ENCODE measurements around the gene C1QTNF5.
A peak's percentile ranks its signal among the peaks of the same experiment; 100 is the strongest.

The C1QTNF5 gene

GRCh38 chr11:119320240-119320775 lies 20.4 kb downstream of the C1QTNF5 start:
- ATAC-seq (replicated peaks; ENCODE audit: extremely low read depth, poor library complexity, severe bottlenecking) (no peak), DNase-seq (ENCODE audit: low spot score in 2 of 2) (no peak)
- Mint-ChIP-seq H3K27ac (ENCODE audit: low read depth) (peak overlapping the region; percentile 35), H3K4me3 (peak overlapping the region; percentile 77), H3K36me3 (ENCODE audit: insufficient read depth) (peaks cover 2% of the 10 kb centered on the region), H3K9me3 (no peaks in the 10 kb centered on the region), H3K27me3 (peaks cover 36% of the 10 kb centered on the region), H3K4me1 (peaks cover 29% of the 10 kb centered on the region)

GRCh38 chr11:119319700-119320239 lies 20.9 kb downstream of the C1QTNF5 start:
- Mint-ChIP-seq H3K4me3 (peak overlapping the region; percentile 77), H3K27ac (ENCODE audit: low read depth) (peak overlapping the region; percentile 35), H3K4me1 (peaks cover 31% of the 10 kb centered on the region), H3K27me3 (peaks cover 41% of the 10 kb centered on the region), H3K36me3 (ENCODE audit: insufficient read depth) (peaks cover 2% of the 10 kb centered on the region), H3K9me3 (no peaks in the 10 kb centered on the region)
- DNase-seq (ENCODE audit: low spot score in 2 of 2) (no peak), ATAC-seq (replicated peaks; ENCODE audit: extremely low read depth, poor library complexity, severe bottlenecking) (no peak)

- H3K27ac Mint-ChIP-seq (ENCODE audit: low read depth): peak overlapping the region; percentile 35
- H3K4me3 Mint-ChIP-seq: peak overlapping the region; percentile 77
- peaks cover 2% of the 10 kb centered on the region for H3K36me3 Mint-ChIP-seq (ENCODE audit: insufficient read depth)
- peaks cover 31% of the 10 kb centered on the region for H3K4me1 Mint-ChIP-seq
- DNase-seq (ENCODE audit: low spot score in 2 of 2) (no peak), ATAC-seq (replicated peaks; ENCODE audit: extremely low read depth, poor library complexity, severe bottlenecking) (no peak)
- H3K27me3 Mint-ChIP-seq: peaks cover 47% of the 10 kb centered on the region
- H3K9me3 Mint-ChIP-seq: no peaks in the 10 kb centered on the region
Observed at GRCh38 chr11:119319136-119319699, 21.5 kb downstream of the C1QTNF5 start.

- peak overlapping the region; percentile 77 for H3K4me3 Mint-ChIP-seq
- no peak overlapping the region for H3K27ac Mint-ChIP-seq (ENCODE audit: low read depth)
- DNase-seq (ENCODE audit: low spot score in 2 of 2): no peak
- no peak for ATAC-seq (replicated peaks; ENCODE audit: extremely low read depth, poor library complexity, severe bottlenecking)
- no peaks in the 10 kb centered on the region for H3K9me3 Mint-ChIP-seq
- H3K36me3 Mint-ChIP-seq (ENCODE audit: insufficient read depth): peaks cover 2% of the 10 kb centered on the region
- H3K4me1 Mint-ChIP-seq: peaks cover 25% of the 10 kb centered on the region
- peaks cover 49% of the 10 kb centered on the region for H3K27me3 Mint-ChIP-seq
Observed at GRCh38 chr11:119318240-119319135, 22.2 kb downstream of the C1QTNF5 start.

GRCh38 chr11:119317592-119318239 lies 23.0 kb downstream of the C1QTNF5 start:
- DNase-seq (ENCODE audit: low spot score in 2 of 2) (no peak), ATAC-seq (replicated peaks; ENCODE audit: extremely low read depth, poor library complexity, severe bottlenecking) (no peak)
- Mint-ChIP-seq H3K27me3 (peaks cover 49% of the 10 kb centered on the region), H3K4me1 (peaks cover 22% of the 10 kb centered on the region), H3K4me3 (no peak overlapping the region), H3K36me3 (ENCODE audit: insufficient read depth) (peaks cover 2% of the 10 kb centered on the region), H3K27ac (ENCODE audit: low read depth) (no peak overlapping the region), H3K9me3 (no peaks in the 10 kb centered on the region)

GRCh38 chr11:119316729-119317591 lies 23.7 kb downstream of the C1QTNF5 start, which contains the start of gene MCAM:
MCAM (minus strand) TSS chr11:119317130; CDS start chr11:119317101, 29 bp downstream.
- no peaks in the 10 kb centered on the region for H3K9me3 Mint-ChIP-seq
- no peak for ATAC-seq (replicated peaks; ENCODE audit: extremely low read depth, poor library complexity, severe bottlenecking)
- peak within 1 kb of the TSS; percentile 67 for H3K4me3 Mint-ChIP-seq
- peaks cover 22% of the 10 kb centered on the region for H3K4me1 Mint-ChIP-seq
- DNase-seq (ENCODE audit: low spot score in 2 of 2): no peak
- peaks cover 49% of the 10 kb centered on the region for H3K27me3 Mint-ChIP-seq
- no peak within 1 kb of the TSS for H3K27ac Mint-ChIP-seq (ENCODE audit: low read depth)
- H3K36me3 Mint-ChIP-seq (ENCODE audit: insufficient read depth): peaks cover 2% of the 10 kb centered on the region

- DNase-seq (ENCODE audit: low spot score in 2 of 2) (no peak), ATAC-seq (replicated peaks; ENCODE audit: extremely low read depth, poor library complexity, severe bottlenecking) (no peak)
- H3K27ac Mint-ChIP-seq (ENCODE audit: low read depth): no peak overlapping the region
Observed at GRCh38 chr11:119316016-119316728, 24.5 kb downstream of the C1QTNF5 start.

GRCh38 chr11:119315131-119316015 lies 25.3 kb downstream of the C1QTNF5 start:
- DNase-seq (ENCODE audit: low spot score in 2 of 2) (no peak), ATAC-seq (replicated peaks; ENCODE audit: extremely low read depth, poor library complexity, severe bottlenecking) (peak; percentile 68)
- Mint-ChIP-seq H3K4me3 (peak overlapping the region; percentile 67), H3K9me3 (no peaks in the 10 kb centered on the region), H3K27ac (ENCODE audit: low read depth) (no peak overlapping the region), H3K27me3 (peaks cover 49% of the 10 kb centered on the region), H3K36me3 (ENCODE audit: insufficient read depth) (peaks cover 2% of the 10 kb centered on the region), H3K4me1 (peaks cover 14% of the 10 kb centered on the region)

More at GRCh38 chr11:119316016-119316728, 24.5 kb downstream of the C1QTNF5 start:
- Mint-ChIP-seq H3K9me3 (no peaks in the 10 kb centered on the region), H3K4me1 (peaks cover 16% of the 10 kb centered on the region), H3K27me3 (peaks cover 49% of the 10 kb centered on the region), H3K4me3 (peak overlapping the region; percentile 67), H3K36me3 (ENCODE audit: insufficient read depth) (peaks cover 2% of the 10 kb centered on the region)

GRCh38 chr11:119314726-119315125 lies 26.0 kb downstream of the C1QTNF5 start:
- H3K27me3 Mint-ChIP-seq: peaks cover 45% of the 10 kb centered on the region
- H3K36me3 Mint-ChIP-seq (ENCODE audit: insufficient read depth): peaks cover 2% of the 10 kb centered on the region
- DNase-seq (ENCODE audit: low spot score in 2 of 2) (no peak), ATAC-seq (replicated peaks; ENCODE audit: extremely low read depth, poor library complexity, severe bottlenecking) (no peak)
- H3K4me3 Mint-ChIP-seq: peak overlapping the region; percentile 67
- H3K4me1 Mint-ChIP-seq: peaks cover 10% of the 10 kb centered on the region
- no peak overlapping the region for H3K27ac Mint-ChIP-seq (ENCODE audit: low read depth)
- H3K9me3 Mint-ChIP-seq: no peaks in the 10 kb centered on the region

- H3K27me3 Mint-ChIP-seq: peaks cover 17% of the 10 kb centered on the region
- H3K36me3 Mint-ChIP-seq (ENCODE audit: insufficient read depth): peaks cover 2% of the 10 kb centered on the region
- no peaks in the 10 kb centered on the region for H3K9me3 Mint-ChIP-seq
- DNase-seq (ENCODE audit: low spot score in 2 of 2) (no peak), ATAC-seq (replicated peaks; ENCODE audit: extremely low read depth, poor library complexity, severe bottlenecking) (no peak)
- peaks cover 5% of the 10 kb centered on the region for H3K4me1 Mint-ChIP-seq
- no peak overlapping the region for H3K4me3 Mint-ChIP-seq
- no peak overlapping the region for H3K27ac Mint-ChIP-seq (ENCODE audit: low read depth)
Observed at GRCh38 chr11:119310682-119311052, 30.0 kb downstream of the C1QTNF5 start.

Data from central memory CD8-positive, alpha-beta T cell (primary cell).